ENCODE data around the gene CYS1. TPM values are rescaled to one million over a fixed set of nuclear protein-coding genes. Genes with fewer than 3 reads are reported as not detected.
"Not testable (repeated sequence)": the region's sequence is repeated elsewhere in the genome, so short reads cannot be mapped to it uniquely, and the experiment has no call there.

Gene CYS1
- total and polyA plus RNA-seq, 9 donors, result 6.5 to 16.8 (median 11.5) TPM

- not testable (repeated sequence) for DNase-seq; H3K36me3 ChIP-seq (ENCODE audit: control insufficient read depth, insufficient read depth, low read length); H3K27me3 ChIP-seq (ENCODE audit: control insufficient read depth, insufficient read depth, low read length); H3K9me3 ChIP-seq (replicated peaks; ENCODE audit: control insufficient read depth, low read depth, low read length); H3K27ac ChIP-seq (ENCODE audit: low read length); H3K4me3 ChIP-seq (ENCODE audit: low read length)
- peaks cover 17% of the 10 kb centered on the region for H3K4me1 ChIP-seq (ENCODE audit: control insufficient read depth, insufficient read depth, low read length)
- 96% methylated on average over 43 of the region's 43 CpGs for WGBS (ENCODE audit: insufficient coverage)
Measured at GRCh38 chr2:10013651-10014417, 66.4 kb downstream of the CYS1 start.

DNA sequence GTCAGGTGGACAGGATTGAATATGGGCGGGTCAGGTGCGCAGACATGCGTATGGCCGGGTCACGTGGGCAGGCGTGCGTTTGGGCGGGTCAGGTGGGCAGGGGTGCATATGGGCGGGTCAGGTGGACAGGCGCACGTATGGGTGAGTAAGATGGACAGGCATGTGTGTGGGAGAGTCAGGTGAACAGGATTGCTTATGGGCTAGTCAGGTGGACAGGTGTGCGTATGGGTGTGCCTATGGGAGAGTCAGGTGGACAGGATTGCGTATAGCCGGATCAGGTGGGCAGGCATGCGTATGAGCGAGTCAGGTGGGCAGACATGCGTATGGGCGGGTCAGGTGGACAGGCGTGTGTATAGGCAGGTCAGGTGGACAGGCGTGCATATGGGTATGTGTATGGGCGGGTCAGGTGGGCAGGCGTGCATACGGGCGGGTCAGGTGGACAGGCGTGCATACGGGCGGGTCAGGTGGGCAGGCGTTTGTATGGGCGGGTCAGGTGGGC lies 67.2 kb downstream of the CYS1 start:
- H3K4me3 ChIP-seq (ENCODE audit: low read length), result no peak overlapping the region
- H3K27me3 ChIP-seq (ENCODE audit: control insufficient read depth, insufficient read depth, low read length), result peaks cover 9% of the 10 kb centered on the region
- no peaks in the 10 kb centered on the region for H3K36me3 ChIP-seq (ENCODE audit: control insufficient read depth, insufficient read depth, low read length)
- 95% methylated on average over 29 of the region's 29 CpGs for WGBS (ENCODE audit: insufficient coverage)
- no peak overlapping the region for H3K27ac ChIP-seq (ENCODE audit: low read length)
- no peak for DNase-seq
- H3K4me1 ChIP-seq (ENCODE audit: control insufficient read depth, insufficient read depth, low read length), result peaks cover 25% of the 10 kb centered on the region
- no peaks in the 10 kb centered on the region for H3K9me3 ChIP-seq (replicated peaks; ENCODE audit: control insufficient read depth, low read depth, low read length)

GRCh38 chr2:10012366-10012962 lies 67.7 kb downstream of the CYS1 start:
- H3K27me3 ChIP-seq (ENCODE audit: control insufficient read depth, insufficient read depth, low read length); H3K9me3 ChIP-seq (replicated peaks; ENCODE audit: control insufficient read depth, low read depth, low read length); DNase-seq; H3K27ac ChIP-seq (ENCODE audit: low read length); H3K4me3 ChIP-seq (ENCODE audit: low read length); H3K36me3 ChIP-seq (ENCODE audit: control insufficient read depth, insufficient read depth, low read length): not testable (repeated sequence)
- H3K4me1 ChIP-seq (ENCODE audit: control insufficient read depth, insufficient read depth, low read length), result peaks cover 28% of the 10 kb centered on the region
- 95% methylated on average over 37 of the region's 37 CpGs for WGBS (ENCODE audit: insufficient coverage)

- 97% methylated on average over 57 of the region's 61 CpGs for WGBS (ENCODE audit: insufficient coverage)
- not testable (repeated sequence) for H3K27ac ChIP-seq (ENCODE audit: low read length); DNase-seq; H3K27me3 ChIP-seq (ENCODE audit: control insufficient read depth, insufficient read depth, low read length); H3K36me3 ChIP-seq (ENCODE audit: control insufficient read depth, insufficient read depth, low read length); H3K4me3 ChIP-seq (ENCODE audit: low read length); H3K9me3 ChIP-seq (replicated peaks; ENCODE audit: control insufficient read depth, low read depth, low read length)
- H3K4me1 ChIP-seq (ENCODE audit: control insufficient read depth, insufficient read depth, low read length), result peaks cover 31% of the 10 kb centered on the region
Measured at GRCh38 chr2:10011606-10012325, 68.4 kb downstream of the CYS1 start.

- H3K27ac ChIP-seq (ENCODE audit: low read length); H3K4me3 ChIP-seq (ENCODE audit: low read length); H3K9me3 ChIP-seq (replicated peaks; ENCODE audit: control insufficient read depth, low read depth, low read length); H3K36me3 ChIP-seq (ENCODE audit: control insufficient read depth, insufficient read depth, low read length); H3K27me3 ChIP-seq (ENCODE audit: control insufficient read depth, insufficient read depth, low read length); DNase-seq: not testable (repeated sequence)
- H3K4me1 ChIP-seq (ENCODE audit: control insufficient read depth, insufficient read depth, low read length), result peaks cover 34% of the 10 kb centered on the region
- WGBS (ENCODE audit: insufficient coverage), result 96% methylated on average over 52 of the region's 52 CpGs
Measured at GRCh38 chr2:10010861-10011605, 69.2 kb downstream of the CYS1 start.

DNA sequence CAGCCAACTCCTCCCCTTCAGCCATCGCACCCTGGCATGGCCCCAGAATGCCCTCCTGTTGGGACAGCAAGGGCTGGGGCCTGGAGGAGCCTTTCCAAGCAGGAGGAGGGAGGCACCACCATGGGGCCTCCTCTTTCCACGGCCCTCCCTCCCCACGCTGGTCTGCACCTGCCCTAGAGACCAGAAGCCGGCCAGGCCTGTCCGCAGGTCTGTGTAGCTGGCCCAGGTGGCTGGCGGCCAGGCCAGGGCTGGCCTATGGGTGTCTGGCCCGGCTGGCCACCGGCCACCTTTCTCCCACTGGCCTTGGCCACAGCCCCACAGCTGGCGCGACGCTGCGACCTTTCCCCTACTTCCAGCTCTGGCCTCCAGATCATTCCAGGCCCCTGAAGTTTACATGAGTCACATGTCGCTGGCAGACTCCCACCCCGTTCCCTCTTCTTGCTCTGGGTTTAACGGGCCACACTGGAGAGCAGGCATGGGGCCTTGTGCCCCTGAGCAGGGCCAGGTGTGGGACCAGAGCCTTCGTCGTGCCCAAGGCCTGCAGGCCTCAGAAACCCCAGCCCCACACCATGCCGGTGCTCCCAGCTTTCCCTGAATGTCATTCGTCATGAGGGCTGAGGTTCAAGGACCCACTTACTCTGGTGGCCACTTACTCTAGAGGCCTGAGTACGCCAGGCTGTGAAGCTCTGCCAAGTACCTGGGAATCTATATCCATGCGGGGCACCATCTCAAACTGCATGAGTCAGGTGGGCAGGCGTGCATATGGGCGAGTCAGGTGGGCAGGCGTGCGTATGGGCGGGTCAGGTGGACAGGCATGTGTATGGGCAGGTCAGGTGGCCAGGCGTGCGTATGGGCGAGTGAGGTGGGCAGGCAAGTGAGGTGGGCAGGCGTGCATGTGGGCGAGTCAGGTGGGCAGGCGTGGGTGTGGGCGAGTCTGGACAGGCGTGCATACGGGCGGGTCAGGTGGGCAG lies 70.1 kb downstream of the CYS1 start:
- Histone ChIP-seq H3K4me1 (ENCODE audit: control insufficient read depth, insufficient read depth, low read length) (peaks cover 34% of the 10 kb centered on the region), H3K27ac (ENCODE audit: low read length) (no peak overlapping the region), H3K27me3 (ENCODE audit: control insufficient read depth, insufficient read depth, low read length) (peaks cover 10% of the 10 kb centered on the region), H3K4me3 (ENCODE audit: low read length) (no peak overlapping the region), H3K36me3 (ENCODE audit: control insufficient read depth, insufficient read depth, low read length) (no peaks in the 10 kb centered on the region), H3K9me3 (replicated peaks; ENCODE audit: control insufficient read depth, low read depth, low read length) (no peaks in the 10 kb centered on the region)
- peak; percentile 77 for DNase-seq
- 63% methylated on average over 35 of the region's 36 CpGs for WGBS (ENCODE audit: insufficient coverage)

DNA sequence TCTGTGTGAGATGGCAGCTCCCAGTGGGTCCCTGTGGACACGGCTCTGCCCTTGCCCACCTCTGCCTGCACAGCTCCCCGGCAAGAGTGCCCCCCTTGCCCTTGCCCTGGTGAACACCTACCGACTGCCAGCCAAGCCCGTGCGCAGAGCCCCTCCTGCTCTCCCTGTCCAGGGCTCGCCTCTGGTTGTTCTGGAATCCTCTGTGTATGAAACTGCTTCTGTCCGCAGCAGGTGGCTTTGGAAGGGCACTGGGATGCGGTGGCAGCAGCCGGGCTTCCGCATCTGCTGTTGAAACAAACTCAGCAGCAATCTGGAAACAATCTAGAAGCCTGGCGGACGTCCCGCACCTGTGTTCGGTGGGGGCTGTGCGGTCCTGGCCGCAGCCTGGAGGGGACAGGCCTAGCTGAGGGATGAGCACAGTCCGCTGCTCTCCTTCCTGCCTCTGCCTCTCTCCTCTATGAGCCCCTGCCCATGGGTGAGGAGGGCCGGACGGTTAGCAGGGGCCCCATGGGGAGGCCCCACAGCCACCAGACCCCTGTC lies 70.9 kb downstream of the CYS1 start:
- H3K36me3 ChIP-seq (ENCODE audit: control insufficient read depth, insufficient read depth, low read length), result no peaks in the 10 kb centered on the region
- no peak overlapping the region for H3K4me3 ChIP-seq (ENCODE audit: low read length)
- H3K27ac ChIP-seq (ENCODE audit: low read length), result peak overlapping the region; percentile 9
- H3K4me1 ChIP-seq (ENCODE audit: control insufficient read depth, insufficient read depth, low read length), result peaks cover 34% of the 10 kb centered on the region
- WGBS (ENCODE audit: insufficient coverage), result 41% methylated on average over 14 of the region's 19 CpGs
- peak; percentile 60 for DNase-seq
- H3K9me3 ChIP-seq (replicated peaks; ENCODE audit: control insufficient read depth, low read depth, low read length), result no peaks in the 10 kb centered on the region
- H3K27me3 ChIP-seq (ENCODE audit: control insufficient read depth, insufficient read depth, low read length), result peaks cover 12% of the 10 kb centered on the region

- Histone ChIP-seq H3K27me3 (ENCODE audit: control insufficient read depth, insufficient read depth, low read length) (peaks cover 13% of the 10 kb centered on the region), H3K4me3 (ENCODE audit: low read length) (no peak overlapping the region), H3K27ac (ENCODE audit: low read length) (no peak overlapping the region), H3K36me3 (ENCODE audit: control insufficient read depth, insufficient read depth, low read length) (no peaks in the 10 kb centered on the region), H3K9me3 (replicated peaks; ENCODE audit: control insufficient read depth, low read depth, low read length) (no peaks in the 10 kb centered on the region), H3K4me1 (ENCODE audit: control insufficient read depth, insufficient read depth, low read length) (peaks cover 34% of the 10 kb centered on the region)
- 90% methylated on average over 4 of the region's 9 CpGs for WGBS (ENCODE audit: insufficient coverage)
- DNase-seq, result no peak
Measured at GRCh38 chr2:10008809-10009176, 71.4 kb downstream of the CYS1 start.
